HG03354 (cell line): ENCODE results near the gene SIVA1.
A peak's percentile ranks its signal among the peaks of the same experiment; 100 is the strongest.
"Not testable (repeated sequence)": the region's sequence is repeated elsewhere in the genome, so short reads cannot be mapped to it uniquely, and the experiment has no call there.

ENCODE experiments used
- ATAC-seq: cut with Tn5 transposase; IDR thresholded peaks from one replicate; pipeline ENCODE4 v1.9.1; 2021; ENCODE audit warnings: mild to moderate bottlenecking; ENCODE audit not compliant: unreplicated experiment, poor library complexity, severe bottlenecking

Gene SIVA1

GRCh38 chr14:104718871-104719270 is 34.1 kb upstream of the SIVA1 start:
- ATAC-seq = no peak

GRCh38 chr14:104719343-104719742 is 33.6 kb upstream of the SIVA1 start:
- no peak for ATAC-seq

DNA sequence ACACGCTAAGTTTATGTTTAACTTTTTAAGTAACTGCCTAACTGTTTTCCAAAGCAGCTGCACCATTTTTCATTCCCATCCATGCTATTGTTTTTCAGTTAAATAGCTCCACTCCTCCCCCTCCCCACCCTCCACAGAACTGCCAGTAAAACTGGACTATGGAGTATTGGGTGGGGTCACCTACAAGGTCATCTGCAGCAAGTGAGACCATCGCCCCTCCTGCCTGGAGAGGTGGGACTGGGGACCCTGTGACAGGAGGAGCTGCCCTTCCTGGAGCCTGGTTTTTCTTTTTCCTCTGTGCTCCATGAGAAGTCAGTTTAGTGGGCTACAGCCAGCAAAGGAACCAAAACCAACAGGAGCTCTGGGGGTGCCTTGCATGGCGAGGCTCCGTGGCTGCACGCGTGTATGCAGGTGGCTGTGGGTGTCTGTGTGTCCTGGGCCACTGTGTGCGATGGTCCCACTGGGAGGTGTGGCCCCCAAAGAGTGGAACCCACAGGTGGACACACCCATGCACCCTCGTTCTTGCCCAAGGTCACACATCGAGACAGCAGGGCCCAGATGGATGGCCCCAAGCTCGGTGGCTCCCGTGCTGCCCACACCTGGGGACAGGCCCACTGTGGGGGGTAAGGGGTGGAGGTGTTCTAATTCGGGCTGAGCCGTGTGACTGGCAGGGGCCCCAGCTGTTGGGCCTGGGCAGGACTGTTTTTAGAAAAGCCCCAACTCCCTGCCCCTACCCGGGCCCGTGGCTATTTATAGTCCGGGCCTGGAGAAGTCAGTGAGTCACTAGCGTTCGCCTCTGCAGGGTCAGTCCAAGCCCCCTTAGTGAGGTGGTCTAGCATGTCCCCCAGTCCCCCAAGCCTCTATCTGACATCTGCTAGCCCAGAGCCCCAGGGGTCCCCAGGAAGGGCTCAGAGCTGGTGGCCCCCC is 31.2 kb upstream of the SIVA1 start:
- ATAC-seq = no peak

GRCh38 chr14:104722938-104723650 is 29.9 kb upstream of the SIVA1 start:
- ATAC-seq = no peak

- peak; percentile 63 for ATAC-seq
These were observed 29.1 kb upstream of the SIVA1 start, which contains the start of gene ADSS1 for GRCh38 chr14:104723651-104724406. ADSS1 (plus strand) TSS chr14:104724229; CDS start chr14:104724271, 42 bp downstream.

- ATAC-seq = no peak
These were observed 28.5 kb upstream of the SIVA1 start for GRCh38 chr14:104724407-104724980.

GRCh38 chr14:104724981-104725771 is 27.8 kb upstream of the SIVA1 start:
- no peak for ATAC-seq

DNA sequence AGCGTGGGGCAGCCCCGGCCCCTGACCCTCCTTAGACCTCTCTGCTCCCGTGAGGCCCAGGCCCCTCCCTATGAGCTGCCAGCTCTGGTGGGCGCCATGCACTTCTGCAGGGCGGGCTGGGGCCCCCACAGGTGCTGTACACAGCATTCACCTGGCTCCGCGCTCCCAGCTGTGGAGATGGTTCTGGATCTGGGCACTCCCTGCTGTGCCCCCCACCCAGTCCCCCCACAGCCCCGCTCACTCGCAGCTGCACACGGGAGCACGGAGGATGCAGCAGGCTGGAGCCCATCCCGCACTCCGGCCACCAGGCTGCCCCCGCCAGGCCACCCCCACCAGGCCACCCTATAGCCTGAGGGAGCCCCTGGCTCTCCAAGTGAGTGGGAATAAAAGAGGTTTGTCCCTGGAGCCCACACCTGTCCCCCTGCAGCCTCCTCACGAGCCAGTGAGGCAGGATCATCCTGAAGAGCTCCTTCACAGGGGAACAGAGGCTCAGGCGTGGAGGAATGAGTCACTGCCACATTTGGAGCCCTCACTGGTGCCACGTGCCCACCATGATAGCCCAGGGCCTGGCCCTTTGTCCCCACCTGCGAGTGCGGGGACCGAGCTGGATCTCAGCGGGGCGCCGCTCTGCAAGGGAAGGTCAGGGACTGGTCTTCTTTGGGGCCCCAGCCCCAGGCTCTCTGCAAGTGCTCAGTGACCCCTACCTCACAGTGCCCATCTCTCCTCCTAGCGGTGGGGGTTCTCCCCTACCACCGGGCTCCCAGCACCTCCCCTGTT is 27.0 kb upstream of the SIVA1 start:
- no peak for ATAC-seq

DNA sequence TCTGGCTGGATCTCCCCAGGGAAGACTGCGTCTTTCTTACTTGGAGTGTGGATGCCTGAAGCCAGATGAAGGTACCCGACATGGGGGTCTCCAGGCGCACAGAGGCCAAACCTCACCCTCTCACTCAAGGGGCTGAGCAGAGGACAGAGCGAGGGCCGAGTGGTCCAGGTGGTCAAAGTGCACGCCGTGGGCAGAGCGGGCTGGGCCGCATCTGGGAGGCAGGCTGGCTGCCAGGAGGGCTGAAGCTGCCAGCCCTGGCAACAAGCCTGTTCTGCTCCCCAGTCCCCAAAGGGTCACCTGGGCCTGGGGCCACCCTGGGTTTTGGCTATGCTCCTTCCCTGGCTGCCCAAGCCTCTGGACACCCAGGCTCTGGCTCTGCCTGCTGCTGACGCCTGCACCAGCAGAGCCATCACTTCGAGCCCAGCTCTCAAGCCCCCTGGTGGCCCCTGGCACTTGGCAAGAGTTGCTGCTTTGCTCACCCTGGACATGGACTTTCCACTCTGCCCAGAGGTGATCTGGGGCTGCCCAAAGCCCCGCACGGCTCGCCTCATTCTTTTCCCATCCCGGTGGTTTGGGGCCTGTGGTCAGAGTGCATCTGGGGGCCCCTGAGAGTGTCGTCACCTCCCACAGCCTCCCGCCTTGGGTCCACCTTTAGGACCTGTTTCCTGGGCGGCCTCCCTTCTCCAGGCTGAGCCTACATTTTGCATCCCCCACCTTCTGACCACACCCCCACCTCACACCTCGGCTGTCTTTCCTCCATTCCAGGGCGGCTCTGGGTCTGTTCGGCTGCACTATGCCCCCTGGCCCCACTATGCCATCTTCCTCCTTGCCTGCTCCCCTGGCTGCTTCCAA is 26.1 kb upstream of the SIVA1 start:
- ATAC-seq = no peak

DNA sequence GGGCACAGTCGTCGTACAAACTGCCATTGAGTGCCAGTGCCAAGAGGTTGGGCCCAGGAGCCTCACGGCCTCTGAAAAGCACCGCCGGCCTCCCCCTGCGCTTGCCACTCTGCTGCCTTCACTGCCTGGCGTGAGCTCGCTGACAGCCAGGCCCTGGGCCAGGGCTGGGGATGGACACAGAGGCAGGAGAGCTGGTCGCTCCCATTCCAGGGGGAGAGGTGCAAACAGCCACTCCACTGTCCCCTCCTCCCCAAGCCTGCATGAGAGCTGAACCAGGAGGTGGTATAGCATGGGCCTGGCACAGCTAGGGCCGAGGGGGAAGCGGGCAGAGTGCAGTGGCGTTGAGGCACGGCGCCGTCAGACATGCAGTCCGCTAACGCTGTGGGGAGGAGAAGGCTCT is 24.3 kb upstream of the SIVA1 start:
- ATAC-seq = no peak

GRCh38 chr14:104729176-104729834 is 23.6 kb upstream of the SIVA1 start:
- ATAC-seq = not testable (repeated sequence)

- no peak for ATAC-seq
These were observed 23.1 kb upstream of the SIVA1 start for GRCh38 chr14:104729835-104730181.

DNA sequence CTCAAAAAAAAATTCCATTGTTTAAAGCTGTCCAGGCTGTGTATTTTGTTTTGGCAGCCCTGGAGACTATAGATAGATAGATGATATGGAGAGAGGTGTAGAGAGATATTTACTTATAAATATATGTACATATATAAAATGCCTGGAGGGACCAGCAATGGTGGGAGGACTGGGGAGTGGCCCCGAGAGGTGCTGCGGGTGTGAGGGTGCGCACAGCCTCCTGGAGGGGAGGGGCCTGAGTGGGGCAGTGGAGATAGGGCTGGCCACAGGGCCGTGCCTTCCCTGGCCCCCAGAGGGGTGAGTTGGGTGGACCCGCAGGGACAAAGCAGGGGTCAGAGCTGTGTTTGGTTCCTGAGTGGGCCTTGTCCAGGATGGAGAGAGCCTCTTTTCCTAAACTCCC is 22.5 kb upstream of the SIVA1 start:
- no peak for ATAC-seq

DNA sequence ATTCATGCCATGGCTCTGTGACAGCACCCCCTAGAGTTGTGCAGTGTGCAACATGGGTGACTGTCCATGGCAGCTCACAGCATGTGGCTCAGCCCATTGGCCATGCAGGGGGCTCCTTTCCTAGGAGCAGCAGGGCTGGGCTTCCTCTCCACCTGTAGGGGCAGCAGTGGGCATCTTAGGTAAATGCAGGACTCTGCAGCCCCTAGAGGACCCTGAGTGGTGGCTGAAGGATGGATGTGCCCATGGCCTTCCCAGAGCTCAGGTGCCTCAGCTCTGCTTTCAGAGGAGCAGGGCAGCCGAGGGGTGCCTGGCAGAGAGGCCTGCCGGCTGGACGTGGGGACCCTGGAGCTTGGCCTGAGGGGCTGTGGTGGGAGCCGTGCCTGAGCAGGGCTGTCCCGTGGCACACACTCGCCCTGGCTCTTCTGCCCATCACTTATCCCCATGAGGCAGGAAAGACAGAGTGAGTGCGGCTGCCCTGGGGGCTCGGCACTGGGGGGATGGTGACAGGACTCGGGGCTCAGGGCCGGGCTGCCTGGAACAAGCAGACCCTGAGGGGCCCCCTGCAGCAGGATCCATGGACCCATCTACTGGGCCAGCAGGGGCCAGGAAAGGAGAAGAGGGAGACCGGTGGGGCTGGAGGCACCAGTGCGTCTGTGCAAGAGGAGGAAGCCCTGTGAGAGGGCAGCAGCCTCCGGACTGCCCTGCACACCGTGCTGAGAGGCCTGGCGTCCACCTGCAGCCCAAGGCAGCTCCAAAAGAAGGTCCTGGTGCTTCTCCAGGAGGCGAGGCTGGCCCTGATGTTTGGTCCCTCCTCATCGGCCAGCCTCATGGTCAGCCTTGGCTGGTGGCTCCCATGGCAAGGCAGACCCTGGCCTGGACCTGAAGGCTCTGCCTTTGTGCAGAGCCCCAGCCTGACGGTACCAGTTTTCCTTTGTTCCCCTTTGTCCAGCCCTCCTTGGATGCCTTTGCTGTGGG is 21.3 kb upstream of the SIVA1 start:
- ATAC-seq = no peak

DNA sequence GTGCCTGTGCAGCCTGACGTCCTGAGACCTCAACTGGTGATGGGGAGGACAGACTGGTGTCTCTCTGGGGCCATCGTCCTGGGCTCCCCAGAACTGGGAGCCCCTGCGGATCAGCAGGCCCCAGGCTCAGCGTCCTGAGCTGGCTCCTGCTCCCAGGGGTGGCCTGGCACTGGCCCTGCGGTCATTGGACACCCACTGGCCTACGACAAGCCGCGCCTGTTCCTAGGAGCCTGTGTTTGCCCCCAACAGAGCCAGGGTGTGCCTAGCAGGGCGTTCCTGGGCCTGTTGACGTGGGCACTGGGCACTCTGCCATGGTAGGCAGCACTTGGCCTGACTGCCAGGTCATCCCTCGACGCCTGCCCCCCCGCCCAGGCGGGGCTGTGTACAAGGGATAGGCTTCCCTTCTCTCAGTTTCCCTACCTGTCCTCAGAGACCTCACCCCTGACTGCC is 20.6 kb upstream of the SIVA1 start:
- no peak for ATAC-seq
